Endodermal cell (in vitro differentiated cells): ENCODE data around the gene SPG7. TPM values are rescaled to one million over a fixed set of nuclear protein-coding genes. Genes with fewer than 3 reads are reported as not detected.

Source experiments
- DNase-seq: peaks from one replicate; pipeline ENCODE4 v3.0.0-alpha.2; 2017
- H3K27ac ChIP-seq: 2 replicates; pipeline ENCODE4 v1.5.1; 2013; ENCODE audit warnings: mild to moderate bottlenecking, low read depth, low read length, moderate library complexity
- H3K27me3 ChIP-seq: 2 replicates; pipeline ENCODE4 v1.6.1; 2013; ENCODE audit warnings: mild to moderate bottlenecking, low read length, moderate library complexity; ENCODE audit not compliant: insufficient read depth, control insufficient read depth, poor library complexity, severe bottlenecking
- H3K36me3 ChIP-seq: 2 replicates; pipeline ENCODE4 v1.7.0; 2013; ENCODE audit warnings: mild to moderate bottlenecking, low read length, moderate library complexity; ENCODE audit not compliant: control insufficient read depth, insufficient read depth
- H3K4me1 ChIP-seq: one replicate; pipeline ENCODE4 v1.7.0; 2013; ENCODE audit warnings: low read length; ENCODE audit not compliant: control insufficient read depth, insufficient read depth
- H3K4me3 ChIP-seq: 2 replicates; pipeline ENCODE4 v1.5.1; 2013; ENCODE audit warnings: mild to moderate bottlenecking, low read length, moderate library complexity
- H3K9ac ChIP-seq: 2 replicates; pipeline ENCODE4 v1.6.1; 2013; ENCODE audit warnings: mild to moderate bottlenecking, low read length, moderate library complexity; ENCODE audit not compliant: poor library complexity, severe bottlenecking; ENCODE audit errors: extremely low read depth
- H3K9me3 ChIP-seq: 2 replicates; pipeline ENCODE4 v1.6.1; 2013; ENCODE audit warnings: mild to moderate bottlenecking, low read length, moderate library complexity; ENCODE audit not compliant: control insufficient read depth
- H3K27ac Mint-ChIP-seq: 2 replicates; pipeline ENCODE4 v1.8.0; 2020; ENCODE audit warnings: mixed read lengths
- H3K27me3 Mint-ChIP-seq: 2 replicates; pipeline ENCODE4 v1.8.0; 2021; ENCODE audit warnings: mild to moderate bottlenecking, mixed read lengths; ENCODE audit not compliant: insufficient read depth
- H3K36me3 Mint-ChIP-seq: 2 replicates; pipeline ENCODE4 v1.8.0; 2020; ENCODE audit warnings: low read depth, mixed read lengths
- H3K4me1 Mint-ChIP-seq: 2 replicates; pipeline ENCODE4 v1.8.0; 2020; ENCODE audit warnings: mixed read lengths
- H3K4me3 Mint-ChIP-seq: 2 replicates; pipeline ENCODE4 v1.8.0; 2020; ENCODE audit warnings: mild to moderate bottlenecking, moderate library complexity, mixed read lengths
- H3K9me3 Mint-ChIP-seq: 2 replicates; pipeline ENCODE4 v1.8.0; 2020; ENCODE audit warnings: mild to moderate bottlenecking, mixed read lengths
- WGBS, 2 experiments: methylation state at CpG; one replicate each; pipeline versions ENCODE4 v1.1.5 to v1.1.7; 2013; ENCODE audit warnings: missing lambda C conversion rate in 2 of 2, mixed read lengths in 1 of 2; ENCODE audit not compliant: insufficient coverage in 1 of 2, insufficient read length in 1 of 2; 5-methylcytosine and 5-hydroxymethylcytosine counted together
- total RNA-seq, 2 donors: library from RNA; stranded (reverse); fragmentation: NEBNext Ultra II Directional in 1 of 2; extraction: Animal tissue kit (Norgen Biotek cat#: 25700) in 1 of 2; gene quantifications; 2 replicates in 1 of 2; 3 replicates in 1 of 2; pipeline ENCODE4 v1.2.1, GENCODE V29; 2021
- TF ChIP-seq, protein P1 (sequence below): fragments of 200-600 bp; sonication (generic); conservative IDR thresholded peaks from 2 replicates; pipeline ENCODE4 v1.5.0; 2021; ENCODE audit warnings: antibody characterized with exemption, mild to moderate bottlenecking

SPG7 gene
- total RNA-seq, 2 donors from 2014 or later: 153 to 156 TPM

GRCh38 chr16:89505204-89506112, 2.7 kb upstream of the SPG7 start:
- no peak for DNase-seq
- no peaks in the 10 kb centered on the region for H3K27me3 ChIP-seq
- WGBS, 2 experiments: 93 to 95% methylated on average over 12 to 20 of the region's 20 CpGs
- H3K4me3 ChIP-seq: no peak overlapping the region
- no peak overlapping the region for H3K27ac Mint-ChIP-seq
- H3K36me3 Mint-ChIP-seq: peaks cover 2% of the 10 kb centered on the region
- H3K9me3 Mint-ChIP-seq: peaks cover 2% of the 10 kb centered on the region
- H3K4me1 ChIP-seq: no peaks in the 10 kb centered on the region
- TF ChIP-seq, protein P1, sequence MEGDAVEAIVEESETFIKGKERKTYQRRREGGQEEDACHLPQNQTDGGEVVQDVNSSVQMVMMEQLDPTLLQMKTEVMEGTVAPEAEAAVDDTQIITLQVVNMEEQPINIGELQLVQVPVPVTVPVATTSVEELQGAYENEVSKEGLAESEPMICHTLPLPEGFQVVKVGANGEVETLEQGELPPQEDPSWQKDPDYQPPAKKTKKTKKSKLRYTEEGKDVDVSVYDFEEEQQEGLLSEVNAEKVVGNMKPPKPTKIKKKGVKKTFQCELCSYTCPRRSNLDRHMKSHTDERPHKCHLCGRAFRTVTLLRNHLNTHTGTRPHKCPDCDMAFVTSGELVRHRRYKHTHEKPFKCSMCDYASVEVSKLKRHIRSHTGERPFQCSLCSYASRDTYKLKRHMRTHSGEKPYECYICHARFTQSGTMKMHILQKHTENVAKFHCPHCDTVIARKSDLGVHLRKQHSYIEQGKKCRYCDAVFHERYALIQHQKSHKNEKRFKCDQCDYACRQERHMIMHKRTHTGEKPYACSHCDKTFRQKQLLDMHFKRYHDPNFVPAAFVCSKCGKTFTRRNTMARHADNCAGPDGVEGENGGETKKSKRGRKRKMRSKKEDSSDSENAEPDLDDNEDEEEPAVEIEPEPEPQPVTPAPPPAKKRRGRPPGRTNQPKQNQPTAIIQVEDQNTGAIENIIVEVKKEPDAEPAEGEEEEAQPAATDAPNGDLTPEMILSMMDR: no peak
- peaks cover 4% of the 10 kb centered on the region for H3K4me1 Mint-ChIP-seq
- H3K27me3 Mint-ChIP-seq: peaks cover 11% of the 10 kb centered on the region
- no peak overlapping the region for H3K27ac ChIP-seq
- no peaks in the 10 kb centered on the region for H3K9me3 ChIP-seq
- H3K4me3 Mint-ChIP-seq: no peak overlapping the region
- H3K36me3 ChIP-seq: peaks cover 3% of the 10 kb centered on the region
- no peak overlapping the region for H3K9ac ChIP-seq

- Histone ChIP-seq H3K4me1 (no peaks in the 10 kb centered on the region), H3K36me3 (peaks cover 9% of the 10 kb centered on the region), H3K9ac (no peak overlapping the region), H3K9me3 (no peaks in the 10 kb centered on the region), H3K27ac (no peak overlapping the region), H3K27me3 (no peaks in the 10 kb centered on the region), H3K4me3 (no peak overlapping the region)
- no peak overlapping the region for H3K27ac Mint-ChIP-seq
- H3K4me3 Mint-ChIP-seq: no peak overlapping the region
- WGBS, 2 experiments: 96 to 100% methylated on average over 1 to 4 of the region's 4 CpGs
- H3K36me3 Mint-ChIP-seq: peaks cover 8% of the 10 kb centered on the region
- no peak for DNase-seq
- TF ChIP-seq, protein P1: no peak
- peaks cover 11% of the 10 kb centered on the region for H3K27me3 Mint-ChIP-seq
- peaks cover 4% of the 10 kb centered on the region for H3K4me1 Mint-ChIP-seq
- H3K9me3 Mint-ChIP-seq: peaks cover 2% of the 10 kb centered on the region
Observed at GRCh38 chr16:89506113-89506504, 2.1 kb upstream of the SPG7 start.

DNA sequence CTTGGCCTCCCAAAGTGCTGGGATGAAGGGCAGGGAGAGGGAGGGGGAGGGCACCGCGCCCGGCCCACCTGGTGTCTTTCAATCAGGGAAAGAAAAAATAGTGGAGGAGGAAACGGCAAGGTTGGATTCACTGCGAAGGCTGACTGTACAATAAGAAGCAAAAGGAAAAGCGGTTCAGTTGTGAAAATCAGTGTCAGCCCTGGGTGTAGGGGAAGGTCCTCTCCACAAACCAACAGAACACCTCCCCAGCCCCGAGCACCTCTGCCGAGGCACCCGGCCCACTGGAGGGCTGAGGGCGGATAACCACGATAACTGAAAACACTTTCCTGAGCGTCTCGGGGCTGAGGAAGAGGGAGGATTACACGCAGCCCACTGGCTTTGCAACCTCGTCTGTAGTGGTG, 1.4 kb upstream of the SPG7 start:
- Mint-ChIP-seq H3K27me3 (peaks cover 11% of the 10 kb centered on the region), H3K27ac (no peak overlapping the region), H3K4me1 (peaks cover 4% of the 10 kb centered on the region), H3K36me3 (peaks cover 11% of the 10 kb centered on the region), H3K4me3 (peak overlapping the region; percentile 84), H3K9me3 (peaks cover 2% of the 10 kb centered on the region)
- Histone ChIP-seq H3K4me1 (no peaks in the 10 kb centered on the region), H3K4me3 (peak overlapping the region; percentile 94), H3K36me3 (peaks cover 16% of the 10 kb centered on the region), H3K27me3 (no peaks in the 10 kb centered on the region), H3K27ac (no peak overlapping the region), H3K9ac (no peak overlapping the region), H3K9me3 (no peaks in the 10 kb centered on the region)
- TF ChIP-seq, protein P1: no peak
- no peak for DNase-seq
- 93 to 94% methylated on average over 11 to 15 of the region's 15 CpGs for WGBS, 2 experiments
